HG03439 (cell line): Measurements from ENCODE around the gene ZNF407.
A peak's percentile ranks its signal among the peaks of the same experiment; 100 is the strongest.

Source experiments
- ATAC-seq: cut with Tn5 transposase; IDR thresholded peaks from one replicate; pipeline ENCODE4 v1.9.1; 2021; ENCODE audit warnings: mild to moderate bottlenecking, moderate library complexity; ENCODE audit not compliant: unreplicated experiment

ZNF407 gene

GRCh38 chr18:74715865-74716712 is 118.4 kb downstream of the ZNF407 start:
- ATAC-seq = no peak

- no peak for ATAC-seq
Measured at GRCh38 chr18:74718312-74718711, 120.6 kb downstream of the ZNF407 start.

GRCh38 chr18:74722237-74722636 is 124.6 kb downstream of the ZNF407 start:
- ATAC-seq = no peak

GRCh38 chr18:74724186-74724585 is 126.5 kb downstream of the ZNF407 start:
- no peak for ATAC-seq

- ATAC-seq = no peak
Measured at GRCh38 chr18:74725690-74726089, 128.0 kb downstream of the ZNF407 start.

- ATAC-seq = no peak
Measured at GRCh38 chr18:74728586-74728985, 130.9 kb downstream of the ZNF407 start.

GRCh38 chr18:74731097-74731496 is 133.4 kb downstream of the ZNF407 start:
- no peak for ATAC-seq

- ATAC-seq = no peak
Measured at GRCh38 chr18:74732380-74732779, 134.7 kb downstream of the ZNF407 start.

GRCh38 chr18:74733598-74733997 is 135.9 kb downstream of the ZNF407 start:
- no peak for ATAC-seq

- no peak for ATAC-seq
Measured at GRCh38 chr18:74734013-74734444, 136.4 kb downstream of the ZNF407 start.

- ATAC-seq = no peak
Measured at GRCh38 chr18:74739926-74740325, 142.3 kb downstream of the ZNF407 start.

- no peak for ATAC-seq
Measured at GRCh38 chr18:74742573-74743243, 145.0 kb downstream of the ZNF407 start.

GRCh38 chr18:74745633-74746403 is 148.1 kb downstream of the ZNF407 start:
- ATAC-seq = no peak

- ATAC-seq = no peak
Measured at GRCh38 chr18:74748809-74749208, 151.1 kb downstream of the ZNF407 start.

- no peak for ATAC-seq
Measured at GRCh38 chr18:74758995-74759394, 161.3 kb downstream of the ZNF407 start.

- no peak for ATAC-seq
Measured at GRCh38 chr18:74760026-74760425, 162.4 kb downstream of the ZNF407 start.

- ATAC-seq = no peak
Measured at GRCh38 chr18:74760436-74760835, 162.8 kb downstream of the ZNF407 start.

- no peak for ATAC-seq
Measured at GRCh38 chr18:74766251-74766650, 168.6 kb downstream of the ZNF407 start.

GRCh38 chr18:74768096-74768495 is 170.4 kb downstream of the ZNF407 start:
- ATAC-seq = no peak

GRCh38 chr18:74773171-74773624 is 175.5 kb downstream of the ZNF407 start:
- peak; percentile 65 for ATAC-seq

GRCh38 chr18:74774486-74774885 is 176.8 kb downstream of the ZNF407 start:
- no peak for ATAC-seq
